GM23248 (cell line): ENCODE data around the gene PNPLA5. TPM values are rescaled to one million over a fixed set of nuclear protein-coding genes. Genes with fewer than 3 reads are reported as not detected.
"Not testable (repeated sequence)": the region's sequence is repeated elsewhere in the genome, so short reads cannot be mapped to it uniquely, and the experiment has no call there.

Experiments used
- DNase-seq: peaks from one replicate; pipeline ENCODE4 v3.0.0-alpha.2; 2015
- H2AFZ ChIP-seq: fragments of 200-600 bp; sonication (generic); 2 replicates; pipeline ENCODE4 v1.6.1; 2016; ENCODE audit warnings: antibody characterized with exemption
- H3F3A ChIP-seq: fragments of 200-600 bp; sonication (generic); 2 replicates; pipeline ENCODE4 v1.6.1; 2016; ENCODE audit warnings: mild to moderate bottlenecking, antibody characterized with exemption, mixed run types; ENCODE audit not compliant: insufficient read depth
- H3K27ac ChIP-seq: fragments of 200-600 bp; sonication (generic); 2 replicates; pipeline ENCODE4 v1.5.1; 2016; ENCODE audit warnings: mild to moderate bottlenecking
- H3K27me3 ChIP-seq: fragments of 200-600 bp; sonication (generic); replicated peaks from 2 replicates; pipeline ENCODE4 v1.6.1; 2016; ENCODE audit warnings: mild to moderate bottlenecking; ENCODE audit not compliant: insufficient read depth
- H3K36me3 ChIP-seq: fragments of 200-600 bp; sonication (generic); 2 replicates; pipeline ENCODE4 v1.6.1; 2016; ENCODE audit warnings: low read depth, mild to moderate bottlenecking
- H3K4me1 ChIP-seq: fragments of 200-600 bp; sonication (generic); 2 replicates; pipeline ENCODE4 v1.6.1; 2016; ENCODE audit warnings: mild to moderate bottlenecking; ENCODE audit not compliant: insufficient read depth
- H3K4me2 ChIP-seq: fragments of 200-600 bp; sonication (generic); one replicate; pipeline ENCODE4 v1.6.1; 2016; ENCODE audit warnings: mild to moderate bottlenecking; ENCODE audit not compliant: unreplicated experiment
- H3K4me3 ChIP-seq: fragments of 200-600 bp; sonication (generic); 2 replicates; pipeline ENCODE4 v1.5.1; 2016; ENCODE audit warnings: mild to moderate bottlenecking
- H3K79me2 ChIP-seq: fragments of 200-600 bp; sonication (generic); 2 replicates; pipeline ENCODE4 v1.6.1; 2016; ENCODE audit warnings: mild to moderate bottlenecking; ENCODE audit not compliant: insufficient read depth
- H3K9ac ChIP-seq: fragments of 200-600 bp; sonication (generic); 2 replicates; pipeline ENCODE4 v1.6.1; 2016; ENCODE audit warnings: mild to moderate bottlenecking
- H3K9me2 ChIP-seq: fragments of 200-600 bp; sonication (generic); 2 replicates; pipeline ENCODE4 v1.6.1; 2016; ENCODE audit warnings: mixed run types, mild to moderate bottlenecking, moderate library complexity; ENCODE audit not compliant: insufficient read depth
- H3K9me3 ChIP-seq: fragments of 200-600 bp; sonication (generic); one replicate; pipeline ENCODE4 v1.6.1; 2017; ENCODE audit warnings: low read depth
- H4K20me1 ChIP-seq: fragments of 200-600 bp; sonication (generic); 2 replicates; pipeline ENCODE4 v1.6.0; 2016; ENCODE audit not compliant: insufficient read depth
- EZH2 ChIP-seq: fragments of 200-600 bp; sonication (generic); IDR thresholded peaks from 2 replicates; pipeline ENCODE4 v1.6.1; 2018; ENCODE audit warnings: antibody characterized with exemption, mild to moderate bottlenecking; ENCODE audit not compliant: insufficient read depth, poor library complexity, severe bottlenecking
- EZH2phosphoT487 ChIP-seq: fragments of 200-600 bp; sonication (generic); IDR thresholded peaks from 2 replicates; pipeline ENCODE4 v1.6.1; 2018; ENCODE audit warnings: antibody characterized with exemption, moderate library complexity, mild to moderate bottlenecking, low read depth; ENCODE audit not compliant: insufficient read depth
- WGBS, 2 experiments: methylation state at CpG; one replicate each; pipeline ENCODE4 v1.1.6; 2015 to 2017; ENCODE audit warnings: low lambda C conversion rate in 2 of 2, low coverage in 1 of 2; ENCODE audit errors: missing lambda C conversion rate in 2 of 2; 5-methylcytosine and 5-hydroxymethylcytosine counted together
- in situ Hi-C: fragments of 300-500 bp; cut with MboI; formaldehyde crosslinking; loops from 2 replicates; pipeline ENCODE4 v1.15.0; 2020
- polyA plus RNA-seq: library from polyadenylated mRNA; unstranded; fragments of >200 nt; fragmentation: Nextera tagmentation; extraction: Ambion mirVana; gene quantifications from 2 replicates; pipeline ENCODE4 v1.2.1, GENCODE V29; 2016
- total RNA-seq: library from RNA; depleted of rRNA; stranded (reverse); fragments of >200 nt; shearing (Covaris generic); gene quantifications from 2 replicates; pipeline ENCODE4 v1.2.3, GENCODE V29; 2014

PNPLA5 gene
- total and polyA plus RNA-seq, 2 experiments from 2014 or later: not detected

GRCh38 chr22:43909708-43910107, 17.9 kb upstream of the PNPLA5 start:
- Histone ChIP-seq H4K20me1 (no peaks in the 10 kb centered on the region), H3K79me2 (no peaks in the 10 kb centered on the region), H2AFZ (no peak overlapping the region), H3K4me2 (no peak overlapping the region), H3K9ac (no peak overlapping the region), H3K27me3 (peaks cover 12% of the 10 kb centered on the region; the same call in 1 of the 2 replicates), H3K27ac (no peak overlapping the region), H3K9me3 (no peaks in the 10 kb centered on the region), H3F3A (no peaks in the 10 kb centered on the region), H3K4me1 (no peaks in the 10 kb centered on the region), H3K9me2 (no peaks in the 10 kb centered on the region), H3K36me3 (no peaks in the 10 kb centered on the region), H3K4me3 (no peak overlapping the region)
- no peak for DNase-seq
- TF ChIP-seq EZH2 (no peak), EZH2phosphoT487 (no peak)
- 38 to 40% methylated on average over 1 of the region's 1 CpG for WGBS, 2 experiments
- in situ Hi-C loops: no loop called here

GRCh38 chr22:43905681-43906080, 13.9 kb upstream of the PNPLA5 start:
- WGBS, 2 experiments: 22 to 27% methylated on average over 7 of the region's 7 CpGs
- Histone ChIP-seq H3K4me3 (no peak overlapping the region), H3K36me3 (no peaks in the 10 kb centered on the region), H3K27me3 (peaks cover 12% of the 10 kb centered on the region; the same call in 1 of the 2 replicates), H3K9me2 (no peaks in the 10 kb centered on the region), H3K9ac (no peak overlapping the region), H3K9me3 (no peaks in the 10 kb centered on the region), H3K4me1 (no peaks in the 10 kb centered on the region), H4K20me1 (no peaks in the 10 kb centered on the region), H2AFZ (no peak overlapping the region), H3K79me2 (no peaks in the 10 kb centered on the region), H3F3A (no peaks in the 10 kb centered on the region), H3K4me2 (no peak overlapping the region), H3K27ac (no peak overlapping the region)
- in situ Hi-C loops: no loop called here
- TF ChIP-seq EZH2phosphoT487: no peak
- no peak for TF ChIP-seq EZH2
- DNase-seq: no peak

DNA sequence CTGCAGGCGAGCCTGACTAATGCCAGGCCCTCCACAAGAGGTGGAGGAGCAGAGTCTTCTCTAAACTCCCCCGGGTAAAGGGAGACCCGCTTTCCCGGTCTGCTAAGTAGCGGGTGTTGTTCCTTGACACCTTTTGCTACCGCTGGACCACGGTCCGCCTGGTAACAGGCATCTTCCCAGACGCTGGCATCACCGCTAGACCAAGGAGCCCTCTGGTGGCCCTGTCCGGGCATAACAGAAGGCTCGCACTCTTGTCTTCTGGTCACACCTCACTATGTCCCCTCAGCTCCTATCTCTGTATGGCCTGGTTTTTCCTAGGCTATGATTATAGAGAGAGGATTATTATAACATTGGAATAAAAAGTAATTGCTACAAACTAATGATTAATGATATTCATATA, 12.6 kb upstream of the PNPLA5 start:
- DNase-seq, H3K4me1 ChIP-seq: not testable (repeated sequence)
- 19 to 30% methylated on average over 9 to 12 of the region's 12 CpGs for WGBS, 2 experiments

DNA sequence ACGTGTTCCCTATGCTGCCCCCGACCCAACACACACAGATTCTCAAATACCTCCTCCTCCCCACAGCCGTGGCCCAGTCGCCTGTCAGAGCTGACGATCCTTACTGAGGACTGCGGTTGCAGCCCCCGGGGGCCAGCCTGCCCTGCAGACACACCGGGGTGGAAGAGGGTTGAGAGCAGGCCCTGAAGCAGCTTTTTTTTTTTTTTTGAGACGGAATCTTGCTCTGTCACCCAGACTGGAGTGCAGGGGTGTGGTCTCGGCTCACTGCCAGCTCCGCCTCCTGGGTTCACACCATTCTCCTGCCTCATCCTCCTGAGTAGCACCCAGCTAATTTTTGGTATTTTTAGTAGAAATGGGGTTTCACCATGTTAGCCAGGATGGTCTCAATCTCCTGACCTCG, 11.2 kb upstream of the PNPLA5 start:
- H2AFZ ChIP-seq, in situ Hi-C loops, H3K4me2 ChIP-seq, H3K9ac ChIP-seq, H3K4me3 ChIP-seq, H3K9me3 ChIP-seq, H3F3A ChIP-seq, H4K20me1 ChIP-seq, H3K27ac ChIP-seq, H3K27me3 ChIP-seq, H3K4me1 ChIP-seq, DNase-seq, H3K9me2 ChIP-seq, H3K79me2 ChIP-seq, H3K36me3 ChIP-seq: not testable (repeated sequence)
- WGBS, 2 experiments: 53 to 66% methylated on average over 11 to 12 of the region's 12 CpGs

More for the DNA sequence above, 12.6 kb upstream of the PNPLA5 start:
- H2AFZ ChIP-seq, in situ Hi-C loops, H3K79me2 ChIP-seq, H3K9ac ChIP-seq, H3K9me2 ChIP-seq, H3K36me3 ChIP-seq, H3F3A ChIP-seq, H4K20me1 ChIP-seq, H3K4me2 ChIP-seq, H3K4me3 ChIP-seq, H3K27ac ChIP-seq, H3K9me3 ChIP-seq: not testable (repeated sequence)
- H3K27me3 ChIP-seq: peaks cover 12% of the 10 kb centered on the region; the same call in 1 of the 2 replicates

DNA sequence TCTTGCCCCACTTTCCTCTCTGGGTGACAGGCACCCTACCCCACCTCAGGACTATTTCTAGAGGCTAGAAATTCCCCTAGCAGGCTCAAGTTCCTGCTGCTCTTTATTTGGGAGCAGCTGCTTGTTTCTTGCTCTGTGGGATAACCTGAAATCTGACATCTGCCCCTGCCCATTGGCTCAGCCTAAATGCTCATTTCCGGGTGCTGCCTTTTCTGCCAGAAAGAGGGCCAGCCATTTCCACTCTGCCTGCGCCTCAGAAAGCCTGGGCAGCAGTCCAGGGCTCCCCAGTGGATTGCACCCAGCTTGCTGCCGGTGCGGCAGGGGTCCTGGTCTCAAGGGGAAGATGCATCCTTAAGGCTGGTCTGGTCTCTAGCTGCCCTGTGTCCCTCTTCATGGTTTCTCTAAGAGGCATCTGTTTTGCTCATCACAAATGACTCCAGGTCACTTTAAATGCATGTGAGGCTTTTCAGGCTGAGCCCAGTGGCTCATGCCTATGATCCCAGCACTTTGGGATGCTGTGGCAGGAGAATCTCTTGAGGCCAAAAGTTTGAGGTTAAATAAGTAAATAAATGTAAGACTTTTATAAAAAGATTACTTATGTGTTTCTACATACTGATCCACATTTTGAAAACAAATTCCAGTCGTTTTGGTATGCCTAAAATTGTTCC, 10.3 kb upstream of the PNPLA5 start:
- TF ChIP-seq EZH2 (no peak), EZH2phosphoT487 (no peak)
- Histone ChIP-seq H3K9me3 (no peaks in the 10 kb centered on the region), H3K4me1 (peaks cover 6% of the 10 kb centered on the region; the same call in 1 of the 2 replicates), H2AFZ (no peak overlapping the region), H3K36me3 (no peaks in the 10 kb centered on the region), H3K4me2 (no peak overlapping the region), H4K20me1 (no peaks in the 10 kb centered on the region), H3K27ac (no peak overlapping the region), H3F3A (no peaks in the 10 kb centered on the region), H3K79me2 (no peaks in the 10 kb centered on the region), H3K27me3 (peaks cover 8% of the 10 kb centered on the region; the same call in 1 of the 2 replicates), H3K9ac (no peak overlapping the region), H3K4me3 (no peak overlapping the region), H3K9me2 (no peaks in the 10 kb centered on the region)
- peak; percentile 26 for DNase-seq
- in situ Hi-C loops: no loop called here
- WGBS, 2 experiments: 35 to 47% methylated on average over 5 of the region's 5 CpGs
